B cell (primary cell): ENCODE measurements around the gene DNAL1. TPM values are rescaled to one million over a fixed set of nuclear protein-coding genes. Genes with fewer than 3 reads are reported as not detected.
A peak's percentile ranks its signal among the peaks of the same experiment; 100 is the strongest.

Experiments used
- ATAC-seq: fragments of 200-7000 bp; cut with Tn5 transposase; one replicate; pipeline ENCODE4 v1.10.0; 2021; ENCODE audit warnings: low read depth, mild to moderate bottlenecking, moderate number of reproducible peaks, moderate library complexity
- CTCF ChIA-PET: fragments of 350-600 bp; sonication (Branson Sonifier 250); formaldehyde crosslinking; loops from one replicate; lab custom pipeline; 2021; ENCODE audit warnings: antibody characterized with exemption, inconsistent platforms; lab: Charles Lee
- POLR2A ChIA-PET: fragments of 350-600 bp; sonication (Branson Sonifier 250); formaldehyde crosslinking; loops from one replicate; lab custom pipeline; 2021; ENCODE audit warnings: antibody characterized with exemption; lab: Charles Lee
- DNase-seq: peaks from one replicate; pipeline ENCODE4 v3.0.0; 2013
- H2AFZ ChIP-seq: 2 replicates; pipeline ENCODE4 v1.6.1; 2012; ENCODE audit warnings: mild to moderate bottlenecking, low read depth, low read length; ENCODE audit not compliant: insufficient read depth, poor library complexity, severe bottlenecking
- H3K27ac ChIP-seq, 2 donors: 1 replicate in 1 of 2; 2 replicates in 1 of 2; pipeline ENCODE4 v1.5.1; 2012 to 2013; ENCODE audit warnings: low read length in 2 of 2, mild to moderate bottlenecking in 2 of 2, moderate library complexity in 1 of 2
- H3K27me3 ChIP-seq, 4 experiments: fragments of 200-600 bp in 1 of 4; sonication (generic) in 1 of 4; replicated peaks in 1 of 4; 1 replicate in 2 of 4; 2 replicates in 2 of 4; pipeline versions ENCODE4 v1.6.1 to v1.7.0; 2013 to 2016; ENCODE audit warnings: low read length in 3 of 4, mild to moderate bottlenecking in 2 of 4, mixed read lengths in 1 of 4, moderate library complexity in 1 of 4; ENCODE audit not compliant: insufficient read depth in 4 of 4, control insufficient read depth in 3 of 4; ENCODE audit errors: control extremely low read depth in 1 of 4
- H3K36me3 ChIP-seq, 2 experiments: replicated peaks in 1 of 2; 1 replicate in 1 of 2; 2 replicates in 1 of 2; pipeline versions ENCODE4 v1.6.1 to v1.7.1; 2013; ENCODE audit warnings: low read length in 1 of 2; ENCODE audit not compliant: insufficient read depth in 2 of 2, control insufficient read depth in 1 of 2; ENCODE audit errors: control extremely low read depth in 1 of 2, extremely low read depth in 1 of 2
- H3K4me1 ChIP-seq, 2 donors: fragments of 200-600 bp in 1 of 2; sonication (generic) in 1 of 2; 1 replicate in 1 of 2; 2 replicates in 1 of 2; pipeline versions ENCODE4 v1.5.1 to v1.6.1; 2013 to 2017; ENCODE audit warnings: low read length in 2 of 2; ENCODE audit not compliant: control insufficient read depth in 2 of 2, insufficient read depth in 2 of 2
- H3K4me2 ChIP-seq: replicated peaks from 2 replicates; pipeline ENCODE3; 2012; ENCODE audit warnings: mild to moderate bottlenecking, low read depth, low read length; ENCODE audit not compliant: poor library complexity, severe bottlenecking
- H3K4me3 ChIP-seq, 5 experiments: fragments of 200-600 bp in 1 of 5; sonication (generic) in 1 of 5; 1 replicate in 3 of 5; 2 replicates in 2 of 5; pipeline versions ENCODE4 v1.5.1 to v1.7.0; 2011 to 2016; ENCODE audit warnings: low read length in 4 of 5, mild to moderate bottlenecking in 4 of 5, low read depth in 2 of 5, control low read depth in 1 of 5, moderate library complexity in 1 of 5; ENCODE audit not compliant: insufficient read depth in 1 of 5; ENCODE audit errors: control extremely low read depth in 1 of 5, extremely low read depth in 1 of 5
- H3K79me2 ChIP-seq: fragments of 200-600 bp; sonication (generic); one replicate; pipeline ENCODE4 v1.6.0; 2016; ENCODE audit warnings: low read length; ENCODE audit not compliant: control insufficient read depth, insufficient read depth
- H3K9ac ChIP-seq: fragments of 200-600 bp; sonication (generic); 2 replicates; pipeline ENCODE4 v1.6.1; 2017; ENCODE audit warnings: mild to moderate bottlenecking, low read length, moderate library complexity
- H3K9me3 ChIP-seq, 3 donors: one replicate each; pipeline versions ENCODE4 v1.6.1 to v1.7.1; 2013; ENCODE audit warnings: low read length in 2 of 3; ENCODE audit not compliant: control insufficient read depth in 2 of 3, insufficient read depth in 1 of 3; ENCODE audit errors: control extremely low read depth in 1 of 3
- H4K20me1 ChIP-seq: 2 replicates; pipeline ENCODE4 v1.6.0; 2012; ENCODE audit warnings: mild to moderate bottlenecking, low read length; ENCODE audit not compliant: insufficient read depth, control insufficient read depth, poor library complexity, severe bottlenecking
- H3K27ac Mint-ChIP-seq: one replicate; pipeline ENCODE4 v1.8.0; 2021; ENCODE audit warnings: mixed read lengths
- H3K27me3 Mint-ChIP-seq: one replicate; pipeline ENCODE4 v1.8.0; 2021; ENCODE audit warnings: mixed read lengths
- H3K4me1 Mint-ChIP-seq: one replicate; pipeline ENCODE4 v1.8.0; 2021; ENCODE audit warnings: mixed read lengths
- H3K4me3 Mint-ChIP-seq: one replicate; pipeline ENCODE4 v1.8.0; 2021; ENCODE audit warnings: mixed read lengths
- H3K9me3 Mint-ChIP-seq: one replicate; pipeline ENCODE4 v1.8.0; 2022; ENCODE audit warnings: mixed read lengths; ENCODE audit not compliant: insufficient read depth
- CTCF ChIP-seq: fragments of 200-600 bp; IDR thresholded peaks from one replicate; pipeline ENCODE4 v1.8.0; 2022; ENCODE audit warnings: antibody characterized with exemption, mild to moderate bottlenecking
- EZH2 ChIP-seq: IDR thresholded peaks from 2 replicates; pipeline ENCODE4 v1.6.1; 2012; ENCODE audit warnings: borderline replicate concordance, low read depth, mild to moderate bottlenecking, moderate library complexity, low read length; ENCODE audit not compliant: insufficient read depth, poor library complexity, severe bottlenecking
- WGBS: methylation state at CpG from one replicate; pipeline ENCODE4 v1.1.5; 2013; ENCODE audit warnings: missing lambda C conversion rate; ENCODE audit not compliant: insufficient coverage; 5-methylcytosine and 5-hydroxymethylcytosine counted together
- intact Hi-C: fragments of 100-400 bp; cut with micrococcal nuclease; formaldehyde crosslinking; loops from one replicate; pipeline ENCODE4 v1.10.0; 2022
- polyA plus RNA-seq: library from polyadenylated mRNA; depleted of rRNA; stranded (reverse); fragments of >200 nt; gene quantifications from 2 replicates; pipeline ENCODE4 v1.2.3, GENCODE V29; 2012
- total RNA-seq, 2 donors: library from RNA; stranded (reverse); fragments of 120-200 nt in 1 of 2; gene quantifications; 1 replicate in 1 of 2; 2 replicates in 1 of 2; pipeline versions ENCODE4 v1.2.3 to v1.2.4, GENCODE V29; 2013 to 2022

The DNAL1 gene
- total and polyA plus RNA-seq, 2 donors (not counting 1 experiment from before 2014, with no cell fraction given), result 2.0 to 10.7 TPM

- ChIA-PET POLR2A (interaction anchor here (1.8 to 12.5 kb wide), 2 partner anchors 9 to 21 kb away, joined by 12 to 183 read pairs; a partner anchor contains a TSS), CTCF (interaction anchor here (1.2 to 17.2 kb wide), 5 partner anchors 8 to 74 kb away, joined by 3 to 220 read pairs (median 51); no protein-coding TSS in a partner anchor)
- no peak overlapping the region for H3K4me3 ChIP-seq
- peak overlapping the region; percentile 94 for H3K27ac Mint-ChIP-seq
- peaks cover 95% of the 10 kb centered on the region for H4K20me1 ChIP-seq
- peak; percentile 13 for DNase-seq
- H2AFZ ChIP-seq, result no peak overlapping the region
- H3K27ac ChIP-seq, result peak overlapping the region; percentile 86 to 90
- H3K27me3 ChIP-seq, result no peaks in the 10 kb centered on the region
- no peaks in the 10 kb centered on the region for H3K9me3 ChIP-seq
- peak overlapping the region; percentile 88 for H3K4me3 Mint-ChIP-seq
- peak overlapping the region; percentile 93 for H3K4me2 ChIP-seq
- H3K4me1 ChIP-seq, result peaks cover 95 to 99% of the 10 kb centered on the region in 2 donors
- no peak for ATAC-seq
- WGBS, result 85% methylated on average over 3 of the region's 3 CpGs
- no peaks in the 10 kb centered on the region for H3K9me3 Mint-ChIP-seq
- H3K79me2 ChIP-seq, result peaks cover 100% of the 10 kb centered on the region
- peaks cover 0 to 16% of the 10 kb centered on the region in 2 experiments for H3K36me3 ChIP-seq
- intact Hi-C loops, result loop anchor here (5.0 kb wide), 2 partner anchors 38 to 137 kb away; partner anchors contain the start of genes PNMA1 and ZNF410
- peaks cover 96% of the 10 kb centered on the region for H3K4me1 Mint-ChIP-seq
- TF ChIP-seq EZH2 (no peak), CTCF (no peak)
- no peaks in the 10 kb centered on the region for H3K27me3 Mint-ChIP-seq
- peak overlapping the region; percentile 22 for H3K9ac ChIP-seq
These were observed 105.7 kb downstream of the DNAL1 start for GRCh38 chr14:73750531-73750901.

DNA sequence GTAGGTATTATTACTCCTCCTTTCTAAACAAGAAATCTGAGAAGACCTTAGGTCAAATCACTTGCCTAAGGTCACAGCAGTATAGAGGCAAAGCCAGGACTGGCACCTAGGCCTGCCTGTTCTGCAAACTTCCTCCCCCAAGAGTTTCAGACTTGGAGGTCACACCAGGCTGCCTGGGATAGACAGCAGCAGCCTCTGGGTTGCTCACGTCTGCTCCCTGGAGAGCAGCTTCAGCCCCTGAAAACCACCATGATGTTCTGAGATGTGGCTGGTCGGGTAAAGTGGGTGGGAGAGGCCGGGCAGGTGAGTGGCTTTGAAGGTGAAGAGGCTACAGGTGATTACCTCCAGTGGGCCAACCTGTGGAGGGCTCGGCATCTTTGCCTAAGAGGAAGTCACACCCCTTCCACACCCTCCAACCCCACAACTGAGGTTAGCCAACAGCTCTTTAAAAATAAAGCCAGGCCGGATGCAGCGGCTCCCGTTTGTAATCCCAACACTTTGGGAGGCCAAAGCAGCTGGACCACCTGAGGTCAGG, 106.4 kb downstream of the DNAL1 start:
- H3K4me3 ChIP-seq, result peak overlapping the region in 2 of 5 experiments; percentile 1 to 2
- Mint-ChIP-seq H3K27me3 (no peaks in the 10 kb centered on the region), H3K9me3 (no peaks in the 10 kb centered on the region), H3K4me3 (peak overlapping the region; percentile 88), H3K27ac (peak overlapping the region; percentile 94), H3K4me1 (peaks cover 96% of the 10 kb centered on the region)
- intact Hi-C loops, result loop anchor here (5.0 kb wide), 2 partner anchors 39 to 136 kb away; partner anchors contain the start of genes PNMA1 and ZNF410
- peak overlapping the region; percentile 17 for H2AFZ ChIP-seq
- ChIA-PET CTCF (interaction anchor here (8.0 to 17.2 kb wide), 5 partner anchors 8 to 74 kb away, joined by 51 to 220 read pairs (median 113); no protein-coding TSS in a partner anchor), POLR2A (interaction anchor here (0.8 to 12.5 kb wide), 5 partner anchors 14 to 76 kb away, joined by 3 to 183 read pairs (median 6); no protein-coding TSS in a partner anchor)
- H3K9ac ChIP-seq, result peak overlapping the region; percentile 22
- H3K27ac ChIP-seq, result peak overlapping the region; percentile 86 to 90
- H3K9me3 ChIP-seq, result no peaks in the 10 kb centered on the region
- peaks cover 0 to 13% of the 10 kb centered on the region in 2 experiments for H3K36me3 ChIP-seq
- H3K4me2 ChIP-seq, result peak overlapping the region; percentile 93
- H3K4me1 ChIP-seq, result peaks cover 95 to 99% of the 10 kb centered on the region in 2 donors
- WGBS, result 13% methylated on average over 5 of the region's 7 CpGs
- no peaks in the 10 kb centered on the region for H3K27me3 ChIP-seq
- TF ChIP-seq CTCF (no peak), EZH2 (no peak)
- H3K79me2 ChIP-seq, result peaks cover 100% of the 10 kb centered on the region
- H4K20me1 ChIP-seq, result peaks cover 95% of the 10 kb centered on the region
- ATAC-seq (peak; percentile 12), DNase-seq (peak; percentile 67)
